ENCODE results near the gene PHLPP1.

PHLPP1 gene

DNA sequence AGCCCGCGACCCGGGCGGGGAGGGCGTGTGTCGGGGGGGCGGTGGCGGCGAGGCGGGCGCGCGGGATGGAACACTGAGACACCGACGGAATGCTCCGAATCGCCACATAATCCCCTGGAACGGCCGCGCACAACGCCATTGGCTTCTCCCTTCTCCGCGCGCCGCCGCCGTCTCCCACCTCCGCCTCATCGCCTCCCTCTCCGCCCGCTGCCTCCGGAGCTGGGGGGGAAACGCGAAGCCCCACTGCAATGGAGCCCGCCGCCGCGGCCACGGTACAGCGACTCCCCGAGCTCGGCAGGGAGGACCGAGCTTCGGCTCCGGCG lies at the start of gene PHLPP1:
PHLPP1 (plus strand) TSS at position 106 of the 323 bp plus-strand sequence; CDS start at position 249, 143 bp downstream.
- Histone ChIP-seq H3K4me1 (ENCODE audit: low read length) (peaks cover 12% of the 10 kb centered on the region), H3K27ac (ENCODE audit: low read length) (peak within 1 kb of the TSS; percentile 64; the same call in 1 of the 2 replicates), H3K27me3 (replicated peaks; ENCODE audit: insufficient read depth, low read length) (no peaks in the 10 kb centered on the region), H3K9me2 (replicated peaks; ENCODE audit: insufficient read depth, low read length) (no peaks in the 10 kb centered on the region), H2AFZ (ENCODE audit: low read length) (peak within 1 kb of the TSS; percentile 91), H3F3A (ENCODE audit: insufficient read depth, low read length) (peaks cover 11% of the 10 kb centered on the region), H3K9ac (ENCODE audit: low read length) (peak within 1 kb of the TSS; percentile 69; the same call in 1 of the 2 replicates), H3K79me2 (ENCODE audit: low read length) (peaks cover 26% of the 10 kb centered on the region), H3K4me3 (ENCODE audit: low read length) (peak within 1 kb of the TSS; percentile 70), H3K36me3 (replicated peaks; ENCODE audit: insufficient read depth, low read length) (no peaks in the 10 kb centered on the region), H3K9me3 (replicated peaks; ENCODE audit: insufficient read depth, low read length) (no peaks in the 10 kb centered on the region), H3K4me2 (ENCODE audit: low read depth, low read length) (peak within 1 kb of the TSS; percentile 82), H4K20me1 (ENCODE audit: insufficient read depth, low read length) (no peaks in the 10 kb centered on the region)
- no peak for DNase-seq
- TF ChIP-seq EZH2phosphoT487 (IDR thresholded peaks at IDR 0.05; ENCODE audit: low read length) (no peak), EZH2 (optimal IDR thresholded peaks at IDR 0.05; ENCODE audit: low read depth, low read length) (no peak)
- TF ChIP-seq, protein P1, sequence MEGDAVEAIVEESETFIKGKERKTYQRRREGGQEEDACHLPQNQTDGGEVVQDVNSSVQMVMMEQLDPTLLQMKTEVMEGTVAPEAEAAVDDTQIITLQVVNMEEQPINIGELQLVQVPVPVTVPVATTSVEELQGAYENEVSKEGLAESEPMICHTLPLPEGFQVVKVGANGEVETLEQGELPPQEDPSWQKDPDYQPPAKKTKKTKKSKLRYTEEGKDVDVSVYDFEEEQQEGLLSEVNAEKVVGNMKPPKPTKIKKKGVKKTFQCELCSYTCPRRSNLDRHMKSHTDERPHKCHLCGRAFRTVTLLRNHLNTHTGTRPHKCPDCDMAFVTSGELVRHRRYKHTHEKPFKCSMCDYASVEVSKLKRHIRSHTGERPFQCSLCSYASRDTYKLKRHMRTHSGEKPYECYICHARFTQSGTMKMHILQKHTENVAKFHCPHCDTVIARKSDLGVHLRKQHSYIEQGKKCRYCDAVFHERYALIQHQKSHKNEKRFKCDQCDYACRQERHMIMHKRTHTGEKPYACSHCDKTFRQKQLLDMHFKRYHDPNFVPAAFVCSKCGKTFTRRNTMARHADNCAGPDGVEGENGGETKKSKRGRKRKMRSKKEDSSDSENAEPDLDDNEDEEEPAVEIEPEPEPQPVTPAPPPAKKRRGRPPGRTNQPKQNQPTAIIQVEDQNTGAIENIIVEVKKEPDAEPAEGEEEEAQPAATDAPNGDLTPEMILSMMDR (IDR thresholded peaks at IDR 0.05; ENCODE audit: low read length): no peak

DNA sequence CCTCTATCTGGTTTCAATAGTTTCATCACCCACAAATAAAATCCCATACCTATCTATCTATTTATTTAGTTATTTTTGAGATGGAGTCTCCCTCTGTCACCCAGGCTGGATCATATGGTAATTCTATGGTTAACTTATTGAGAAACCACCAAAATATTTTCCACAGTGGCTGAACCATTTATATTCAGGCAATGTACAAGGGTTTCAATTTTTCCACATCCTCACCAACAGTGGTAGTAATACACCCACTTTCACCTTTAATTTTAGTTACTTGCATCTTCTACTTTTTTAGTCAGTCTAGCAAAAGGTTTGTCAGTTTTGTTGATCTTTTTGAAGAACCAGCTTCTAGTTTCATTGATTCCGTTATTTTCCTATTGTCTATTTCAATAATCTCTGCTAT lies 46.1 kb upstream of the PHLPP1 start:
- H4K20me1 ChIP-seq (ENCODE audit: insufficient read depth, low read length): no peaks in the 10 kb centered on the region
- TF ChIP-seq, protein P1 (IDR thresholded peaks at IDR 0.05; ENCODE audit: low read length): no peak
- H3K9ac ChIP-seq (ENCODE audit: low read length): no peak overlapping the region

DNA sequence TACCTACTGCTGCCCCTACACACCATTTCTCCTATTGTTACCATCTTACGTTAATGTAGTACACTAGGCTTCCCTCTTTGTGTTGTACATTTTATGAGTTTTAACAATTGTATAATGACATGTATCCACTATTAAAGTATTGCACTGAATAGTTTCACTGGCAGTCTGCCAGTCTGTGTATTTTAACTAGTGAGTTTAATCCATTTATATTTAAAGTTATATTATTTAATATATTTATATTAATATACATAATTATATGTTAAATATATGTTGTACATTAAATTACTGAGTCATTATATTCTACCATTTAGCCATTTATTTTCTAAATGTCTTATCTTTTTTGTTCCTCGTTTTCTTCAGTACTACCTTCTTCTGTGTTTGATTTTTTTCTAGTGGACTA lies 44.8 kb upstream of the PHLPP1 start:
- no peak overlapping the region for H3K27ac ChIP-seq (ENCODE audit: low read length)
- no peaks in the 10 kb centered on the region for H3K27me3 ChIP-seq (replicated peaks; ENCODE audit: insufficient read depth, low read length)
- H4K20me1 ChIP-seq (ENCODE audit: insufficient read depth, low read length): no peaks in the 10 kb centered on the region
- no peaks in the 10 kb centered on the region for H3F3A ChIP-seq (ENCODE audit: insufficient read depth, low read length)
- H3K79me2 ChIP-seq (ENCODE audit: low read length): no peaks in the 10 kb centered on the region
- H3K4me3 ChIP-seq (ENCODE audit: low read length): no peak overlapping the region
- no peaks in the 10 kb centered on the region for H3K4me1 ChIP-seq (ENCODE audit: low read length)
- H3K9me2 ChIP-seq (replicated peaks; ENCODE audit: insufficient read depth, low read length): no peaks in the 10 kb centered on the region
- no peak for DNase-seq
- H3K9me3 ChIP-seq (replicated peaks; ENCODE audit: insufficient read depth, low read length): no peaks in the 10 kb centered on the region
- H3K36me3 ChIP-seq (replicated peaks; ENCODE audit: insufficient read depth, low read length): no peaks in the 10 kb centered on the region
- no peak overlapping the region for H2AFZ ChIP-seq (ENCODE audit: low read length)
- no peak overlapping the region for H3K4me2 ChIP-seq (ENCODE audit: low read depth, low read length)
- TF ChIP-seq, protein P1 (IDR thresholded peaks at IDR 0.05; ENCODE audit: low read length): no peak
- TF ChIP-seq EZH2 (optimal IDR thresholded peaks at IDR 0.05; ENCODE audit: low read depth, low read length) (no peak), EZH2phosphoT487 (IDR thresholded peaks at IDR 0.05; ENCODE audit: low read length) (no peak)
- H3K9ac ChIP-seq (ENCODE audit: low read length): no peak overlapping the region

More for the DNA sequence above, 46.1 kb upstream of the PHLPP1 start:
- H3K4me2 ChIP-seq (ENCODE audit: low read depth, low read length): no peak overlapping the region
- H3K9me3 ChIP-seq (replicated peaks; ENCODE audit: insufficient read depth, low read length): no peaks in the 10 kb centered on the region
- H3F3A ChIP-seq (ENCODE audit: insufficient read depth, low read length): no peaks in the 10 kb centered on the region
- no peak overlapping the region for H2AFZ ChIP-seq (ENCODE audit: low read length)
- H3K9me2 ChIP-seq (replicated peaks; ENCODE audit: insufficient read depth, low read length): no peaks in the 10 kb centered on the region
- H3K27ac ChIP-seq (ENCODE audit: low read length): no peak overlapping the region
- no peak overlapping the region for H3K4me3 ChIP-seq (ENCODE audit: low read length)
- no peaks in the 10 kb centered on the region for H3K4me1 ChIP-seq (ENCODE audit: low read length)
- H3K27me3 ChIP-seq (replicated peaks; ENCODE audit: insufficient read depth, low read length): no peaks in the 10 kb centered on the region
- no peak for DNase-seq
- no peaks in the 10 kb centered on the region for H3K79me2 ChIP-seq (ENCODE audit: low read length)
- no peaks in the 10 kb centered on the region for H3K36me3 ChIP-seq (replicated peaks; ENCODE audit: insufficient read depth, low read length)
